ENCODE measurements around the gene ALKBH8. TPM values are rescaled to one million over a fixed set of nuclear protein-coding genes. Genes with fewer than 3 reads are reported as not detected.
A peak's percentile ranks its signal among the peaks of the same experiment; 100 is the strongest.

The ALKBH8 gene
- total and polyA plus RNA-seq, 2 experiments from 2014 or later = 6.1 to 6.5 TPM

- Histone ChIP-seq H3K36me3 (no peaks in the 10 kb centered on the region), H3K27me3 (no peaks in the 10 kb centered on the region), H3K9me3 (ENCODE audit: low read depth) (no peaks in the 10 kb centered on the region), H3K27ac (no peak overlapping the region), H3K4me1 (ENCODE audit: low read depth) (peaks cover 10% of the 10 kb centered on the region), H3K4me3 (no peak overlapping the region)
- peak in 1 of 2 donors; percentile 65 for DNase-seq (ENCODE audit: low read depth in 1 of 2, low spot score in 1 of 2)
- TF ChIP-seq CTCF (IDR thresholded peaks at IDR 0.05; ENCODE audit: low read depth, low read length) = no peak
Observed at GRCh38 chr11:107561688-107562087, 3.8 kb downstream of the ALKBH8 start.

- peaks cover 16% of the 10 kb centered on the region for H3K36me3 ChIP-seq
- no peak overlapping the region for H3K4me3 ChIP-seq
- no peak overlapping the region for H3K27ac ChIP-seq
- H3K9me3 ChIP-seq (ENCODE audit: low read depth) = no peaks in the 10 kb centered on the region
- TF ChIP-seq CTCF (IDR thresholded peaks at IDR 0.05; ENCODE audit: low read depth, low read length) = no peak
- no peak for DNase-seq (ENCODE audit: low read depth in 1 of 2, low spot score in 1 of 2)
- H3K27me3 ChIP-seq = no peaks in the 10 kb centered on the region
- no peaks in the 10 kb centered on the region for H3K4me1 ChIP-seq (ENCODE audit: low read depth)
Observed at GRCh38 chr11:107550304-107550703, 15.2 kb downstream of the ALKBH8 start.

GRCh38 chr11:107549954-107550285, 15.6 kb downstream of the ALKBH8 start:
- no peaks in the 10 kb centered on the region for H3K4me1 ChIP-seq (ENCODE audit: low read depth)
- no peak for DNase-seq (ENCODE audit: low read depth in 1 of 2, low spot score in 1 of 2)

GRCh38 chr11:107549253-107549953, 16.1 kb downstream of the ALKBH8 start:
- H3K4me3 ChIP-seq = no peak overlapping the region
- H3K36me3 ChIP-seq = peaks cover 16% of the 10 kb centered on the region
- no peaks in the 10 kb centered on the region for H3K27me3 ChIP-seq
- H3K4me1 ChIP-seq (ENCODE audit: low read depth) = no peaks in the 10 kb centered on the region
- no peaks in the 10 kb centered on the region for H3K9me3 ChIP-seq (ENCODE audit: low read depth)
- H3K27ac ChIP-seq = no peak overlapping the region
- peak; percentile 36 to 65 for DNase-seq (ENCODE audit: low read depth in 1 of 2, low spot score in 1 of 2)
- TF ChIP-seq CTCF (IDR thresholded peaks at IDR 0.05; ENCODE audit: low read depth, low read length) = peak; percentile 79

More at GRCh38 chr11:107549954-107550285, 15.6 kb downstream of the ALKBH8 start:
- no peak overlapping the region for H3K4me3 ChIP-seq
- H3K27ac ChIP-seq = no peak overlapping the region
- no peaks in the 10 kb centered on the region for H3K9me3 ChIP-seq (ENCODE audit: low read depth)
- H3K36me3 ChIP-seq = peaks cover 16% of the 10 kb centered on the region
- no peak for TF ChIP-seq CTCF (IDR thresholded peaks at IDR 0.05; ENCODE audit: low read depth, low read length)
- no peaks in the 10 kb centered on the region for H3K27me3 ChIP-seq

DNA sequence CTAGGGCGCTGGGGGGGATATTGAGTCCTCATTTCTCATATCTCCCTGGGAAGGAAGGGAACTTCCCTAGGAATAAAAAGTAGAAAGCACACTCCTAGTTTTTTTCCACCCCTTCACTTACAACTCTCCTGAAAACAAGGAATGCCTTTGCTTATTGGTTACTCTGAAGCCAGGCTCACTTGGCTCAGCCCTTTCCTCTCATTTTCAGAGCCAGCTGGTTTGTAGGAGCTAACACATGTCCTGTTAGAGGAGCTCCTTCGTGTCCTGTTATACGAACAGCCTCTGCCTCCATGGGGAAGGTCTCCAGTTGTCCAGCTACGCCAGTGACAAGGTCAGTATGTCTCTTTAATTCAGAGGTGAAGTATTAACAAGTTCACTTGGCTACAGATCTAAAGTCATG, 17.6 kb downstream of the ALKBH8 start:
- no peak for TF ChIP-seq CTCF (IDR thresholded peaks at IDR 0.05; ENCODE audit: low read depth, low read length)
- H3K36me3 ChIP-seq = peaks cover 5% of the 10 kb centered on the region
- H3K27me3 ChIP-seq = no peaks in the 10 kb centered on the region
- DNase-seq (ENCODE audit: low read depth in 1 of 2, low spot score in 1 of 2) = no peak
- no peak overlapping the region for H3K27ac ChIP-seq
- H3K9me3 ChIP-seq (ENCODE audit: low read depth) = no peaks in the 10 kb centered on the region
- H3K4me1 ChIP-seq (ENCODE audit: low read depth) = no peaks in the 10 kb centered on the region
- H3K4me3 ChIP-seq = no peak overlapping the region

Measured in cardiac muscle cell (in vitro differentiated cells and primary cell).